ENCODE measurements around the gene CREBBP. TPM values are rescaled to one million over a fixed set of nuclear protein-coding genes. Genes with fewer than 3 reads are reported as not detected.
A peak's percentile ranks its signal among the peaks of the same experiment; 100 is the strongest.

CREBBP gene
- total and polyA plus RNA-seq, 2 experiments from 2014 or later, result 36.9 to 54.8 TPM

DNA sequence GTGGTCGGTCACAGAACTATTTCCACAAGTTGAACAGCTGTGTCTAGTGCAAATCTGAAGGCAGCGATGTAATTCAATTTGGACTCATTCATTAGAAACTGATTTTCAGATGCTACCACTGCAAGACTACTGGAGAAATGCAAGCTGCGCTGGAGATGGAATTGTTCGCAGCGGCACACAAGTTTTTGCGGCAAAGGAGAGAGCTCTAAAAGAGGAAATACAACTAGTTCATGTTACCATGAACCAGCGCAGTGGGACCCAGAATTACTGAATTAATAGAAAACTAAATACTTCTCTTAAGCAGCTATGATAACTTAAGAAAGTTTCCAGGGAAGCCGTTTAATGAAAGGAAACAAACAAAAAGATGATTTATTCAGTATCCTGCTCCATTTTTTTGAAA is 1.9 kb downstream of the CREBBP start:
- Mint-ChIP-seq H3K27me3 (ENCODE audit: insufficient read depth, low read depth, poor library complexity) (peaks cover 15% of the 10 kb centered on the region), H3K9me3 (no peaks in the 10 kb centered on the region), H3K36me3 (ENCODE audit: low read depth) (peaks cover 17% of the 10 kb centered on the region), H3K4me1 (peaks cover 55% of the 10 kb centered on the region), H3K27ac (no peak overlapping the region), H3K4me3 (peak overlapping the region; percentile 83)
- no peak overlapping the region for H3K27ac ChIP-seq (ENCODE audit: low read depth)
- H3K36me3 ChIP-seq (ENCODE audit: insufficient read depth), result no peaks in the 10 kb centered on the region
- peak overlapping the region; percentile 99 for H3K4me2 ChIP-seq
- ATAC-seq (no peak), DNase-seq (ENCODE audit: low spot score) (no peak)
- no peaks in the 10 kb centered on the region for H3F3A ChIP-seq (replicated peaks; ENCODE audit: low read depth)
- H3K9me2 ChIP-seq (ENCODE audit: insufficient read depth), result no peaks in the 10 kb centered on the region
- no peak overlapping the region for H2AFZ ChIP-seq
- H3K4me1 ChIP-seq (ENCODE audit: insufficient read depth), result peaks cover 33% of the 10 kb centered on the region
- H3K79me2 ChIP-seq (replicated peaks; ENCODE audit: insufficient read depth), result peaks cover 61% of the 10 kb centered on the region
- no peak for TF ChIP-seq NANOG (IDR thresholded peaks at IDR 0.05; ENCODE audit: borderline replicate concordance)
- TF ChIP-seq ZNF331 (CRISPR knock-in tag; IDR thresholded peaks at IDR 0.05; ENCODE audit: low read depth), result no peak
- no peak for TF ChIP-seq CREB1 (CRISPR knock-in tag; IDR thresholded peaks at IDR 0.05; ENCODE audit: low read depth)
- H4K20me1 ChIP-seq (replicated peaks; ENCODE audit: insufficient read depth), result peaks cover 58% of the 10 kb centered on the region
- peak overlapping the region; percentile 84 for H3K4me3 ChIP-seq
- no peaks in the 10 kb centered on the region for H3K27me3 ChIP-seq (ENCODE audit: insufficient read depth)

GRCh38 chr16:3876695-3877094 is 3.8 kb downstream of the CREBBP start:
- Mint-ChIP-seq H3K4me3 (no peak overlapping the region), H3K9me3 (no peaks in the 10 kb centered on the region; the same call in 2 of the 3 replicates), H3K27me3 (ENCODE audit: insufficient read depth, low read depth, poor library complexity) (peaks cover 10% of the 10 kb centered on the region), H3K27ac (no peak overlapping the region), H3K4me1 (peaks cover 65% of the 10 kb centered on the region), H3K36me3 (ENCODE audit: low read depth) (peaks cover 17% of the 10 kb centered on the region)
- Histone ChIP-seq H4K20me1 (replicated peaks; ENCODE audit: insufficient read depth) (peaks cover 75% of the 10 kb centered on the region), H3K4me2 (no peak overlapping the region), H3K27ac (ENCODE audit: low read depth) (no peak overlapping the region), H3K4me1 (ENCODE audit: insufficient read depth) (peaks cover 39% of the 10 kb centered on the region), H2AFZ (no peak overlapping the region), H3K79me2 (replicated peaks; ENCODE audit: insufficient read depth) (peaks cover 80% of the 10 kb centered on the region), H3K4me3 (no peak overlapping the region), H3K27me3 (ENCODE audit: insufficient read depth) (no peaks in the 10 kb centered on the region), H3F3A (replicated peaks; ENCODE audit: low read depth) (no peaks in the 10 kb centered on the region), H3K36me3 (ENCODE audit: insufficient read depth) (no peaks in the 10 kb centered on the region), H3K9me2 (ENCODE audit: insufficient read depth) (no peaks in the 10 kb centered on the region)
- ATAC-seq (no peak), DNase-seq (ENCODE audit: low spot score) (no peak)
- TF ChIP-seq ZNF331 (CRISPR knock-in tag; IDR thresholded peaks at IDR 0.05; ENCODE audit: low read depth) (no peak), CREB1 (CRISPR knock-in tag; IDR thresholded peaks at IDR 0.05; ENCODE audit: low read depth) (no peak), EZH2phosphoT487 (IDR thresholded peaks at IDR 0.05; ENCODE audit: unreplicated experiment) (no peak), POLR2AphosphoS5 (IDR thresholded peaks at IDR 0.05; ENCODE audit: low read depth) (no peak), REST (IDR thresholded peaks at IDR 0.05; ENCODE audit: unreplicated experiment) (no peak), NANOG (IDR thresholded peaks at IDR 0.05; ENCODE audit: borderline replicate concordance) (no peak), STAT1 (IDR thresholded peaks at IDR 0.05; ENCODE audit: unreplicated experiment) (no peak), ZNF114 (CRISPR knock-in tag; IDR thresholded peaks at IDR 0.05) (no peak), JUNB (IDR thresholded peaks at IDR 0.05; ENCODE audit: unreplicated experiment) (no peak), EZH2 (IDR thresholded peaks at IDR 0.05; ENCODE audit: low read depth, unreplicated experiment) (no peak), ZNF462 (CRISPR knock-in tag; IDR thresholded peaks at IDR 0.05) (no peak)
- TF ChIP-seq, protein P1, sequence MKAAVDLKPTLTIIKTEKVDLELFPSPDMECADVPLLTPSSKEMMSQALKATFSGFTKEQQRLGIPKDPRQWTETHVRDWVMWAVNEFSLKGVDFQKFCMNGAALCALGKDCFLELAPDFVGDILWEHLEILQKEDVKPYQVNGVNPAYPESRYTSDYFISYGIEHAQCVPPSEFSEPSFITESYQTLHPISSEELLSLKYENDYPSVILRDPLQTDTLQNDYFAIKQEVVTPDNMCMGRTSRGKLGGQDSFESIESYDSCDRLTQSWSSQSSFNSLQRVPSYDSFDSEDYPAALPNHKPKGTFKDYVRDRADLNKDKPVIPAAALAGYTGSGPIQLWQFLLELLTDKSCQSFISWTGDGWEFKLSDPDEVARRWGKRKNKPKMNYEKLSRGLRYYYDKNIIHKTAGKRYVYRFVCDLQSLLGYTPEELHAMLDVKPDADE (IDR thresholded peaks at IDR 0.05), result no peak
